ENCODE measurements around the gene DYNC1I2.

DNA sequence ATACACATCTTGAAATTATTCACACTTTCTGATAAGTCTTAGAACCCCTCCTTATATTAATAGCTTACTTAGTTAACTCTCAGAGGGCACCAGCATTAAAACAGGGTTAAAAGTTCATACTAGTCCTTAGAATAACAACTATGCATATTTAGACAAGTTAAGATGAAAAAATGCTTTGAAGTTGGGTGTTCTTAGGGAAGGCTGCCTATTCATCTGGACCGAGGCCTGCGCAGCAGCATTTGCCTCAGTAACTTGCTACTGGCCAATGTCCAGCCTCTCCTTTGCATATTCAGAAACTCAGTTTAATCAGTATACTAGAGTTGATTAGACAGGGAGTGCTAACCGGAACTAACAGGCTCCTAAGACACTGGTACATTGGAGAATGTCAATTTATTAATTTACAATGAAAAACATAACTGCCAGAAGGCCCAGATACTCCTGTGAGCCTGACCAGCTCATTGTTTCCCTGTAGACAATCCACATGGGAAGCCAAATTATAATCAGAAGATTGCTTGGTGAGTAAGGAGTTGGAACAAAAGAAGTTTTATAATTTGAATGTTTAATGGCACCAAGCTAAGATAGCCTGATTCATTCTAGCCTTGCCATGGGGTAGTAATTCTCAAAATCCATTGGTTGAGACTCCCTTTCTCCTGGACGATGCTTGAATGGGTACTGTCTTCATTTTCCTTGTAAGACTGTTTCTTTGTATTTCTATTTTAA lies 48.9 kb downstream of the DYNC1I2 start:
- TF ChIP-seq, protein P1, sequence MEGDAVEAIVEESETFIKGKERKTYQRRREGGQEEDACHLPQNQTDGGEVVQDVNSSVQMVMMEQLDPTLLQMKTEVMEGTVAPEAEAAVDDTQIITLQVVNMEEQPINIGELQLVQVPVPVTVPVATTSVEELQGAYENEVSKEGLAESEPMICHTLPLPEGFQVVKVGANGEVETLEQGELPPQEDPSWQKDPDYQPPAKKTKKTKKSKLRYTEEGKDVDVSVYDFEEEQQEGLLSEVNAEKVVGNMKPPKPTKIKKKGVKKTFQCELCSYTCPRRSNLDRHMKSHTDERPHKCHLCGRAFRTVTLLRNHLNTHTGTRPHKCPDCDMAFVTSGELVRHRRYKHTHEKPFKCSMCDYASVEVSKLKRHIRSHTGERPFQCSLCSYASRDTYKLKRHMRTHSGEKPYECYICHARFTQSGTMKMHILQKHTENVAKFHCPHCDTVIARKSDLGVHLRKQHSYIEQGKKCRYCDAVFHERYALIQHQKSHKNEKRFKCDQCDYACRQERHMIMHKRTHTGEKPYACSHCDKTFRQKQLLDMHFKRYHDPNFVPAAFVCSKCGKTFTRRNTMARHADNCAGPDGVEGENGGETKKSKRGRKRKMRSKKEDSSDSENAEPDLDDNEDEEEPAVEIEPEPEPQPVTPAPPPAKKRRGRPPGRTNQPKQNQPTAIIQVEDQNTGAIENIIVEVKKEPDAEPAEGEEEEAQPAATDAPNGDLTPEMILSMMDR (IDR thresholded peaks at IDR 0.05; ENCODE audit: borderline replicate concordance, extremely low read depth, low read length, poor library complexity, severe bottlenecking): no peak
- no peak for TF ChIP-seq EZH2 (IDR thresholded peaks at IDR 0.05; ENCODE audit: borderline replicate concordance, low read depth, low read length, severe bottlenecking)

Data from DND-41 (cell line).